Activated CD8-positive, alpha-beta memory T cell treated with anti-CD3 and anti-CD28 coated beads, Interleukin-2, amount 50 U/mL, for 24 hours (primary cell): ENCODE results near the gene FMO1.
"Not testable (repeated sequence)": the region's sequence is repeated elsewhere in the genome, so short reads cannot be mapped to it uniquely, and the experiment has no call there.

Source experiments
- DNase-seq: peaks from one replicate; pipeline ENCODE4 v3.0.0-alpha.2; 2020; ENCODE audit errors: extremely low read depth

Gene FMO1

DNA sequence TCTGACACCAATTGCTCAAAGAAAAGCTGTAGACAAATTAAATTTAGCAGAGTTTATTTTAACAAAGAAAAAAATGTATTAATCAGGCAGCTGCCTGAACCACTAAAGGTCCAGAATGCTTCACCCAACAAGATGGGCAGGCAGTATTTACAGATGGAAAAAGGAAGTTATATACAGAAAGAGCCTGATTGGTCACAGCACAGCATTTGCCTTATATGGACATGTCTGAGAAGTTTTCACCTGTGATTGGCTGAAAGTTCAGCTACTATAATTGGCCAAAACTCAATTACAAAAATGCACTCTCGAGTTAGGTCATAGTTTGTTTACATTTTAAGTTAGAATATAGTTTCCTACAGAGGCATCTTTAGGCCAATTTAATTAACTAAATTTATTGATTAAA is 15.1 kb upstream of the FMO1 start:
- no peak for DNase-seq

DNA sequence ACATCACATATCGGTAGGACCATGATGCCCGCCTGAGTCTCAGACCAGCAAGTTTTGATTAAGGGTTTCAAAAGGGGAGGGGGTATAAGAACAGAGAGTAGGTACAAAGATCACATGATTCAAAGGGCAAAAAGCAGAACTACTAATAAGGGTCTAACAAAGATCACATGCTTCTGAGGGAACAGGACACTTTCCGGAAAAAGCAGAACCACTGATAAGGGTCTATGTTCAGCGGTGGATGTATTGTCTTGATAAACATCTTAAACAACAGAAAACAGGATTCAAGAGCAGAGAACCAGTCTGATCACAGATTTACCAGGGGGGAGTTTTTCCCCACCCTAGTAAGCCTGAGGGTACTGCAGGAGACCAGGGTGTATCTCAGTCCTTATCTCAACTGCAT is 12.1 kb upstream of the FMO1 start:
- DNase-seq = not testable (repeated sequence)

DNA sequence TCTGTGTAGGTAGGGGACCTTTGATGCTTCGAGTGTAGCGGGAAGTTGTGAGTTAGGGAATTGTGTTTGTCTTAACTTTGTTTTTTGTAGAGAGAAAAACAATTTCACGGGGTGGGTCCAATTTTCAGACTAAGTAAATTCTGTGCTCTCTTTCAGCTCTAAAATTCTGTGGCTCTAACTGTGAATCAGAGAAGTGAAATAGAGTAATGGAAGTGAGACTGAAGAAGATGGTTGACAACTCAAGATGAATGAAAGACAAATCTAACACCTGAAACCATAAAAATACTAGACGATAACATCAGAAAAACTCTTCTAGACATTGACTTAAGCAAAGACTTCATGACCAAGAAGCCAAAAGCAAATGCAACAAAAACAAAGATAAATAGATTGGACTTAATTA is 4.4 kb upstream of the FMO1 start:
- DNase-seq = no peak

DNA sequence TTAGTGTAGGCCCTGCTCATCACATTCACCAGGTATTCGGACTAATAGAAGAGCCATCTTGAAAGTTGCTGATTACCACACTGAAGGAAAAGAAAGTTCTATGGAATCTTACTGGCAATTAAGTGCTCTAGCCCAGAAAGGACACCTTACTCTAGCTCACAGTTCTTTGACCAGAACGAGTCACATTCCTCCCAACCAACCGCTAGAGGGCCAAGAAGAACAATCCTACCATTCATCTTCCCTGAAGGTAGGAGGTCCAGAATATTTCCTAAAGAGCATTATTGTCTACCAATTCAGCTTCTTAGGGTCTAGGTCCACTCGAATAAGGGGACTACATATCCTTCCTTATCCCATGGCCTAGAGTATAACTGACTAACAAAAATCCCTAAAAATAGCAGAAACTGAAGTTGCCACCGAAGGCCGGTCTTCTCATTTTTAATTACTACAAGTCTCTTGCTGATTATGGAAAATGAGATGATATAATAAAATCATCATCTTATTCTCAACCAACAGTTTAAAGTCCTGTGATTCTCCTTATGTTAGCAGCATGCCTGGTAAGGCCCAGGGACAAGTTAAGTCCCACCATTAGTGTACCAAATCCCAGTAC is 2.7 kb upstream of the FMO1 start:
- no peak for DNase-seq

DNA sequence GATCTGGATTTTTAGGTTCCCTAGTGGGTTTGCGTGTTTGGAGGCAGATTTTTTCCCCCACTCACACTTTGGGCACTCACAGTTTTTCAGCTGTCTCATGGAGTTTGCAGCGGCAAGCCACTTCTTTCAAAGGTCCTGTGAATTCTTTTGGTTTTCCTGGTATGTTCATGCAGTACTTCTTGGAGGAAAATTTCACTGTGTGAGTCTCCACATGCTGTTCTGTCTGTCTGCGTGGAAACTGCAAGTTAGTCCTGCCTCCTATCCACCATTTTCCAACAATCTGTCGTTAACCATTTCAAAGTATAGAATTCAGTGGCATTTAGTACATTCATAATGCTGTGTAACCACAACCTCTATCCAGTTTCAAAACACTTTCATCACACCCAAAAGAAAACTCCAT is 793 bp upstream of the FMO1 start:
- no peak for DNase-seq

DNA sequence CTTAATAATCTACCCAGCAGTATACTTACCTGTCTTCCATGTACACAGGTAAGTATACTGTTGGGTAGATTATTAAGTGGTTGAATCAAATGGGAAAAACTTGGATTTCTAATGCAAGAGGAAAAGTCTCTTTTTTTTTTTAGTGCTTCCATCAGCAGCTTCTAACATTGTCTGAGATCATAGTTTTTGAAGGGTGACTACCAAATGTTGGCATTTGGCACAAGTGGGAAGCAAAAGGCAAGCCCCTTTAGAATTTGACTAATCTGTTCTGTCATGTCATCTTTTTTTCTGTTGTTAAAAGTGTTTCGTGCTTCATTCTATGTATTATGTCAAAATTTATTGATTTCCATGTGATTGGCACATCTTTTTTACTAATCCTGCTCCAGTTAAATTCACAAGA is 547 bp downstream of the FMO1 start:
- DNase-seq = no peak

DNA sequence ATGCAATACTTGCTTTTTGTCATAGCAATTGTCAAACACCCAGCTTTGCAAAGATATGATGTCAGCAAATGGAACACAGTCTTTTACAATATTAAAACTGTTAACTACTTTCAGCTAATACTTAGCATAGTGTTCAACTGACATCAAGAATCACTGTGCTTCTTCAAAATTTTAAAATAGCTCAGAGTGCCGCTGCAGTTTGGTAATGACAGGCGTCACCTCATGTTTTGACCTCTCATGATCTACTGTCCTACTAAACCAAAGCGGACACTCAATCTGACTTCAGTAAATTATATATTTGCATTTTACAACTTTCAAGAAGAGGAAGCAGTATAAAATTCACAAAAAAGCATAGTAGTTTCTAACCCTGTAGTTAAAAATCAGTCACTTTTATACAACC is 2.0 kb downstream of the FMO1 start:
- no peak for DNase-seq

DNA sequence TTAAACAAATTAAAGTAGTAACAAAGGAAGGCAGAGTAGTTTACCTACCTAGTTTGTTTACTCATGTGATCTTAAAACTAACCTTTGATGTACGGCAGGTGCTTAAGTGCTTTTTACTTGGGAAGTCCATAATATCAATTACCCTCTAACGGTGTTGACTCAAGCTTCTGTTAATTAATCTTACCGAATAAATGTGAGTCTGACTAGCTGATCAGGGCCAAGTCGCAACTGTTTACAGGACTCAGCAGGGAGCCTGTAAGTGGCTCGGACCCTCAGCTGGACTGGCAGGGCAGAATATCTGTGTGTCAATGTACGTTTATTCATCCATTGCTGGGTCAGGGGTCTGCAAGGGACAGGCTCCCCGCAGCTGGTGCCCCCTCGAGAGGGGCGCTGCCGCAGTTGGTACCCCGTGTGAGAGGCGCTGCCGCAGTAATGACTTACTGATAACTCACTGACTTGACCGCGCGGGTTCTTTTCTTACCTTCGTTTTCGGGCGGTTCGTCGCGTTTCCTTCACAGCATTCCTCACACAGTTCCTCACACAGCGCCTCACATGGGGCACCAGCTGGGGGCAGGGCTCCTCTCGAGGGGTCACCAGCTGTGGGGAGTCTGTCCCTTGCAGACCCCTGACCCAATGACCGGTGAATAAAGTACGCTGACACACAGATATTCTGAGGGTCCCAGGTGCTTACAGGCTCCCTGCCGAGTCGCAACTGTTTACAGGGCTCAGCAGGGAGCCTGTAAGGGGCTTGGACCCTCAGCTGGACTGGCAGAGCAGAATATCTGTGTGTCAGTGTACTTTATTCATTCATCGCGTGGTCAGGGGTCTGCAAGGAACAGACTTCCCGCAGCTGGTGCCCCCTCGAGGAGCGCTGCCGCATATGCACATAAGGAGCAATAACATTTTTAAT is 3.0 kb downstream of the FMO1 start:
- no peak for DNase-seq

DNA sequence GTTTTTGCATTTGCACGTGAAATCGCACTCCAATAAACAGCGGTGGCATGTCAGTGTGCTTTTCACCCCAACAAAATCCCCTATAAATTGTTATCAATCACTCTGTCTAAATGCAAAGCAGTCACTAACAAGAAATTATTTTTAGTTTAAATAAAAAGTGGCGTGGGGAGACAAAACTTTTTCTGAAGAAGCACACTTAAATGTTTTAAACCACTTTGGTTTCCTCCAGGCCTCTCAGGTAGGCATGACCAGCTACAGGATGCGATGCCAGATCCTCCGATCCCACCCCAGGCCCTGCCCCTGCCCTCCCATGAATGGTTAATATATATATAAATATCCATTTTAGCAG is 3.6 kb downstream of the FMO1 start:
- no peak for DNase-seq

DNA sequence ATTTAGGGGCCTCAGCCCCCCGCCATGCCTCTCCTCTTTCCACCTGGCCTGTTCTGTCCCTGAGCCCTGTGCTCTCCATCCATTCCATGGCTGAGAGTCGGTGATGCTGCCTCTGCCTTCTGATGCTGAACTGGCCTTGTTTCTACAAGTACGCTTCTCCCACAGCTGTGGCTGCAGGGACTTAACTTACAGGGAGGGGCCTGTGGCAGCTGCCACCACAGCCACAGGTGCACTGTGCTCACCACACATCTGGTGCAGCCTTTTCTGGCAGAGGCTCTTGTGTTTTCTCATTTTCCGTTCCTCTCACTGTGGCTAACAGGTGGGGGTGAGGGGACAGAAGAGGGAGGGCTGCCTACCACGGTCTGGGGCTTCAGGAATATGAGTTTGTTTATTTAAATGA is 4.2 kb downstream of the FMO1 start:
- no peak for DNase-seq

DNA sequence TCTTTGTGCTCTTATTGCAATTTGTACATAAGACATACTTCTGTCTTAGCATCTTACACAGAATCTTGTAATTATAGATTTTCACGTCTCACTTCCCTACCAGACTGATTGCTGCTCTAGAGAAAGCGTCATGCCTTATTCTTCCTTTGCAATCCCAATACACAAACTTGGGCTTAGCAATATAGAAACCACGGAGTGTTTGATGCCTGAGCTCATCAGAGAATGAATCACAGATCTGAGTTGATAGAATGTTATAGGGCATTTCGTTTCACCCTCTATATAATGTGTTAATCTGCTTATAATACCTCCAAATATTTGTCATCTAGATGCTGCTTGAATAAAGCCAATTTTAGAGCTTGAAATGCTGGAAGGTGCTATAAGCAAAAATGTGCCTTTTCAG is 6.6 kb downstream of the FMO1 start:
- no peak for DNase-seq

DNA sequence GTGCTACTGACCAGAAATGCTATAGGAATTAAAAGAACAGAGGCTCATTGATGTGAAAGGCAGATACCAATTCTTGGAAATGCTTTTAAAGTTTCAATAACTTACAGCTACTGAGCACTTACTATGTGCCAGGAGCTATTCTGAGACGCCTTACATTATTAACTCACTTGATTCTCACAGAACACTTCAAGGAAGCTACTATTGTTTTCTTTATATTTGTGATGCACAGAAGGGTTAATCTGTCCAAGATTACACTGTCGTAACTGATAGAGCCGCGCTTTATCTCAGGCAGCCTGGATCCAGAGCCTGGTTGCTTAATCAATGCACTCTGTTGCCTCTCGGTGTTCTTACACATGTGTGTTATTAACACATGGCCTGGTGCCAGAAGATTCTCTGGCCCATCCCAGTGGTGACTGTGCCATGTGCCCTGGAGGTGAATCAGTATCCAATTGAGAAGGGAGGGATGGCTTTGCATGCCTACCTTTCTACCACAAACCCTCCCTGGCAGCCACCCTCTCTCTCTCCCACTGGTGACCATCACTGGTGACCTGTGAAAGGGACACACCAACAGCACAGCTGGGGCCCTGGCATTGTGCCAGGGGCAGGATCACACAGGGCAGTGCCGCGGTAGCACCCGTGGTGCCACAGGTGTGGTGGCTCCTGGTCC is 8.8 kb downstream of the FMO1 start:
- no peak for DNase-seq

DNA sequence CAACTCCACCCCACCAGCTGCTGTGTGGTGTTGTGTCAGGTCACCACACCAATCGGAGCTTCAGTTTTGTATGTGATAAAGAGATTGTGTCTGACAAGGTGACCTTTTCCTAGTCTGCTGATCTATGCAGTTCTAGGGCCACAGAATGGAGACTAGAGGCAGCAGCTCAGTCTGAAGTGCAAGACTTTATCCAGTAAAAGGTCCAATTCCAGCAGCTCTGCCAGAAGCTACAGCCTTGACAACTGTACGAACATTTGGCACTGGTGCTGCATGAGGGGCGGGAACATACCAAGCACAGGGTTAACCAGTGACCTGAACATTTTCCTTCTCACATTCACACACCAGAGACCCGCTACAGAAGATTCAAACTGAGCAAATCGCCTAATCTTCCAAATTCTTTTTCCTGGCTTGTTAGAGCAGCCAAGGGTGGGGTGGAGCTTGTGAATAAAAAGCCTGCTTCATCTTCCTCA is 9.3 kb downstream of the FMO1 start:
- no peak for DNase-seq

DNA sequence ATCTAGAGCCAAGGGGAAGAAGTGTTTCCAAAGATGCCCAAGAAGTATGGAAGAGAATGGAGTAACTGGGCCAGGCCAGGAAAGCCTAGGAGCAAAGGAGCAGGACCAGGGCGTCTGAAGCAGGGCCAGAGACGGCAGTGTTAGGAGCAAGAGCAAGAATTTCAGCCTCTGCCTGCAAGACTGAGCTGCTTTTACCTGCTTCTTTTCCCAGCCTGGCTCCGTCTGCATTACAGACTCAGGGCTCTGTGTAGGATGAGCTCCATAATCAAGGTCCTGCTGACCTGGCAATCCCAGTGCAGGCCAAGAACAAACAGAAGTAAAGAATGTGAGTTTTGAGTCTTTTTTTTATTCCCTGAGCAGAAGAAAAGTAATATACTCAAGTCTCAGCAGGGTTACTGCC is 10.1 kb downstream of the FMO1 start:
- no peak for DNase-seq

DNA sequence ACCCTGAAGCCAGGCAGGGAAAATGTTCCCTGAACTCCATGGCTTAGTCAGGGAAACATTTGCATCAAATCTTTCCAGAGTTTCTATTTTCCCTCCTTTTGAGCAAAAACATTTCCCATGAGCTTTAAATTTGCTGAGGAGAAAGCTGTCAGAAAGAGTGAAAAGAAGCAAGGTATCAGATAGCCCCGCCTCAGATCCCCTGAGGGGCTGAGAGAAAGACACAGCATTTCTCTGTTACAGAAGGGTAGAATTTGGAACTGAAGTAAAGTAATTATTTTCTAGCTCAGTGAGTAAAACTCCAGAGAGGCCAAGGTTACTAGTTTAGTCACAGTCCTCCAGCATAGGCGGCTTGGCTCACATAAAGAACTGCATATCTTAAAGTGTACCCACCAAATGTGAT is 10.6 kb downstream of the FMO1 start:
- no peak for DNase-seq

DNA sequence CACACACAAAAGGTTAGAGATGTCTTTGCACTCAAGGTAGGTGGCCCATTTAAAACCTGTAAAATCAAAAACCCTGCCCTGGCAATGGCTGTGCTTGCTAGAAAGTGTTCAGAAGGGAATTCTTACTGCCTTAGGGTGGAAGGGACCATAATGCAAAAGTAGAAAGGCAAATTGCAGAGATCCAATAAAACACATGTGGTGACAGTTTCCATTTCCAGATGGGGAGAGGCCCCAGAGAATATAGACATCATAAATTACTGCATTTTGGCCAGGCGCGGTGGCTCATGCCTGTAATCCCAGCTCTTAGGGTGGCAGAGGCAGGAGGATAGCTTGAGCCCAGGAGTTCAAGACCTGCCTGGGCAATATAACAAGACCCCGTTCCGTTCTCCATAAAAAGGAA is 13.0 kb downstream of the FMO1 start:
- DNase-seq = no peak

DNA sequence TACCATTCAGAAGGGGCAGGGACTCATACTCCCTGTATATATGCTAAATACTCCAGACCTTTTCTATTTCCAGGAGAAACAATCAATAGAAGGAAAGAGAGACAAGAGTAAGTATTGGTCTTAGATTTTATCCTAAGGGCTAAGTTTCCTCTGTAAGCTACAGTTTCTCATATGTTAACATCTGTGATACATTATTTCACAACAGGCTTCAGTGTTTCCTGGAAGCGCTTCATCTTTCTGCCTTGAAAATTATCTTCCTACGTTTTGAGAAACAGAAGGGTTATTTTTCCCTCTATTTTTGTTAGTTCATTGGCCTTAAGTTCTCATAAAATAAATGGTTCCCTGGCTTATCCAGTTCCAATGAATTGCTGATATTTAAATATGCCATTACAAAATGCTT is 15.6 kb downstream of the FMO1 start:
- DNase-seq = no peak

DNA sequence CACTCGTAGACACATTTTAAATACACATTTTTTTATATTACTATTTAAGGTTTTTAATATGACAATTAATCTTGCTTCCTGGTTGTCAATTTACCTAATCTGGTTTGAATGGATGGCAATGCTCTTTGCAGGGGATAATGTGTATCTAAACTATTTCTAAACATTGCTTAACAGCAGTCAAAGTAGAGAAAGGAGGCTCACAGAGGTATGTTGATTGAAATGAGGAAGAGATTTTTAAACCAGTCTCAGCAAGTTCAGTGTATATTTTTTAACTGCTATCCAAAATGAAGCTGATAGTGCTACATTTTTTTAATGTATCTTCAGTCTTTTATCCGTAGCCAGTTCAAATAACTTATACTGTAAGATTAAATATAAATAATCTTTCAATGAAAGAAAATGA is 17.4 kb downstream of the FMO1 start:
- DNase-seq = no peak

DNA sequence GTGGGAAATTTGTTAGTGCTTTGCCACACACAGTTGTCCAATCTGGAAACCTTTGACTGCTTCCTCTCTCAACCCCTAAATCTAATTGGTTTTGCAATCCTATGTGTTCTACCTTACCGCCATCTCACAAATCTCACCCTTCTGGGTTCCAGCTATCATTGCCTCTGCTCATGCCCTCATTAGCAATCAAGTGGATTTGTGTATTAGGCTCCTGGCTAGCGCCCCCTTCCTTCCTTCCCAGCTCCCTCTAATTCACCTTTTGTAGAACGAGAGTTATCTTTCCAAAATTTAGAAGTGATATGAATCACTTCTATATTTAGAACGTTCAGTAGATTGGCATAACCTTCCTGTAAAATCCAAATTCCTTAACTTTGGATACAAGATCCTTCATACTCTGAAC is 18.6 kb downstream of the FMO1 start:
- no peak for DNase-seq

DNA sequence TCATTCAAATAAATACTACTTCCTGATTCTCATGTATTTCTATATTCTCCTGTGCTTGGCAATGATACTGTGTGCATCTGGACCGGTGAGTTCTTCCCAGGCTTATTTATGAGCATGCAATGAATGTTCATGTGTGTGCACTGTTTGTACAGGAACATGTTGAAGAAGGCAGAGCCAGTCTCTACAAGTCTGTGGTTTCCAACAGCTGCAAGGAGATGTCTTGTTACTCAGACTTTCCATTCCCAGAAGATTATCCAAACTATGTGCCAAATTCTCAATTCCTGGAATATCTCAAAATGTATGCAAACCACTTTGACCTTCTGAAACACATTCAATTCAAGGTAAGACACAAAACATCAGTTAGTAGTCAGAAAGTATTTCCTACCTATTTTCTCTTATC is 19.1 kb downstream of the FMO1 start:
- no peak for DNase-seq

DNA sequence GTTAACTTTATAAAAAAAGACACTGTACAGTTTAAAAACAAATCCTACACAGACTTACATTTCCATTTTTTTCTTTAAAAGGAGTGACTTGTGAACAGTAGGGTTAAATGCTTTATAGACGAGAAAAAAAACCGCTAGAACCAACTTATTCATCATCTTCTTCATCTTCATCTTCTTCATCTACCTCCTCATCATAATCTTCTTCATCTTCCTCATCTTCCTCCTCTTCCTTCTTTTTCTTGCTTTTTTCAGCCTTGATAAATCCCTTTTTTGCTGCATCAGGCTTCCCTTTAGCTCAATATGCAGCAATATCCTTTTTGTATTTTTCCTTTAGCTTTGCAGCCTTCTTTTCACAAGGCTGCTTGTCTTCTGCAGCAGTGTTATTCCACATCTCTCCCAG is 22.5 kb downstream of the FMO1 start:
- no peak for DNase-seq

DNA sequence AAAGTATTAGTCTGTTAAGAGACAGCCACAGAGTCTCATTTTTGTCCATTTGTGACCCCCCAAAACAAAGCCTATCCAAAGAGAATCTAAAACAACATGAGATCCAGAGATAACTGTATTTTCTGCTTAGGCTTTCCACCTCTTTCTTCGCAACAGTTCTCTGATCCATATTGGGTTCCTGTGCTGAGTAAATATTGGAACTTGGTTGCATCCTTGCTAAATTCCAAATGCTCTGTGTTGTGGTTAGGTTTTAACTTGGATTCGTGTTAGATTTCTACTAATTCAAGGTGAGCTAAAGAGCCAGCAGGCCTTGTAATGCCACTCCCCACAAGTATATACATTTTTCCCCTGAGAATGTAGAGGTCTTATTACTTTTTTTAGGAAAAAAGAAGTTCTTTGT is 29.2 kb downstream of the FMO1 start:
- no peak for DNase-seq

DNA sequence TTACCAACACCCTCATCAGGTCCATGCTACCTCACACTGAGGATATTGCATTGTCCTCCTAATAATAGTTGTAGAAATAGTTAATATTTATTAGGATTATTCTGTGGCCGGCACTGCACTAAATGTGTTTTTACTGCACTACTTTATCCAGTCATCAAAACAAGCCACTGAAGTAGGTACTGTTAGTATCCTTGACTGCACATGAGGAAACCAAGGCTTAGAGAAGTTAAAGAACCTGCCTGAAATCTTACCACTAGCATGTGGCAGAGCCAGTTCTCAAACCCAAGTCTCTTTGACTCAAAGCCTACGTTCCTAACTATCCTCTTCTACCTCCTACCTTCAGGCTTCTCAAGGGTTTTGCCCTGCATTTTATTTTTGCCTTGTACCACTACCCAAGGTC is 30.9 kb downstream of the FMO1 start:
- DNase-seq = no peak
